IPS-NIHi7 (cell line): Measurements from ENCODE around the gene PPIC.

Experiments
- DNase-seq: peaks from one replicate; pipeline ENCODE4 v3.0.0; 2012; ENCODE audit warnings: mixed read lengths; ENCODE audit errors: extremely low spot score

PPIC gene

DNA sequence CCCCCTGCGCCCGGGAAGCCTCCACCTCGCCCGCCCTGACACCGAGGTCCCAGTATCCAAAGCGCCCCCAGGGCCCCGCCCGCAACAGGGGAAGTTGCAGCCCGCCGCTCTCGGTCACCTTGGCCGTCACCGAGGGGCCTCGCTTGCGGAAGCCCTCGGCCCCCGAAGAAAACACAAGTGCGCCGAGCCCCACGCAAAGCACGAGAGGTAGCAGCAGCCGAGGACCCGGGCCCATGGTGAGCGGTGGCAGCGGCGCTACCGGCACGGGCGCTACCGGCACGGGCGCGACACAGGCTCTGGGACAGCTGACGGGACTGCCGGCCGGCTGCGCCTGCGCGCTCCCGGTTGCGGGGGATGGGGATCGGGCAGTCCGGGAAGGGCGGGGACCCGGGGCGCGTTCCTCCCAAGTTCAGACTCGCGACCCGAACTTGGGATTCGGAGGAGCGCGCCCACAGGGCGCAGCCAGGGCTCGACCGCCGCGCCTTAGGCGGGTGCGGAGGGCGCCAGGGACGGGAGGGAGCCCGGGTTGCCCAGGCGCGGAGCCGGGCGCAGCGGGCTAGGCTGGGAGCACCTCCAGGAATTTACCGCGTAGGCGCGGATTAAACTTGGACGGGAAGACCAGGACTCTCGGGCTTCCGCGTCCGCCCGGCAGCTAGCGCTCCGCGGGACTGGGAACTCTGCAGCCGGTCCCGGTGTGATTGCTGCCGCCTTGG is at the start of gene PPIC:
PPIC (minus strand) TSS at position 335 of the 713 bp plus-strand sequence; CDS start at position 235, 100 bp downstream.
- peak; percentile 90 for DNase-seq

- DNase-seq = no peak
Observed at GRCh38 chr5:123085638-123086286, 49.2 kb upstream of the PPIC start.

DNA sequence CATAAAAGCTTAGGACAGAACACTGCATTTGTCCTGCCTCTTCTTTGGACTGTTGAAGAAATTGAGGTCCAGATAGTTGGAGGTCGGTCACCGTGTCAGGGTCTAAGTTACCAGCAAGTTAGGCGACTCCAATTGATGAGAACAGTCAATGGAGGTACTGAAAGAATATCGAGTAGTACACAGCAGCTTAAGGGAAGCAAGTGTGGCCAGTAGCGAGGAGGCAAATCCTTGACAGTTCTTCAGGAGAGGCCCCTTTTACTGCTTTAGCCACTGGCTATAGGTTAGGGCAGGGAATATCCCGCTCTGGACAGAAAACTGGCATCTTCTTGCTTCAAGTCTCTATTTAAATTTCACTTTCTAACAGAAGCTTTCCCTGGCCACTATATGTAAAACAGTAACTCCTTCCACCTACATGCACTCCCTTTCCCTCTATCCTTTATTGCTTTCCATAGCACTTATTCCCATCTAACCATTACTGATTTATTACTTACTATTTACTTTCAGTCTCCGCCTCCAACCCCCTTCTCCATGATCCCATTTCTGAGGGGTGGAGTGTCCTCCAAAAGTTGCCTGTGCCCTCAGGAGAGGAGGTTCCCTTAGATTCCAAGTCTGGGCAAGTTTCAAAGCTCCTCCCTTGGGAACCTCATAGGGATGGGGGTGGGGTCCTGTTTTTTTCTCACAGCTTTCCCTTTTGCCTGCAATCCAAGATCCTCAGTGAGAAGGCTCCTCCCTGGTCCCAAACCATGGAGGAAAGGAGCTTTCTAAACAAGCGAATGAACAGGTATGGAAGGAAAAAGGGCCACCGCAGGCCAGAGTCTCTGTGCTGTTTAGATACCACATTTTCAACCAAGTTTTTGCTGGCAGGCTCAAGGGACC is 48.4 kb upstream of the PPIC start:
- no peak for DNase-seq

DNA sequence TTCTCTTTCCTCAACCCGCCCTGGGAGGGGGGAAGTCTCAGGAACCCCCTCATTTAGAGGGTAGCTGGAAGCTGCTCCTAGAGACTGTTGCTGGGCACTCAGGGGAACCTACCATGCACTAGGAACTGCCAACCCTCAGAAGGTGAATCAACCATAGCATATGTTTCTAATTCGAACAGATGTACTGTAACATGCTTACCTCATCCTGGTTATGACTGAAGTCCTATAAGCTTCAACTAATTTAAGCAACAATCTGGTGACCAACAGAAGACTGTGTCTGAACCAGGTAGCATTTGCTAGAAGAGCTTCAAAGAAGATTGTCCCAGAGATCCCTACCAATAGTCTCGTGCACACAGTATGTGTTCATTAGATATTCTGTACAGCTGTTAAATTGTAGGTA is 46.8 kb upstream of the PPIC start:
- no peak for DNase-seq

DNA sequence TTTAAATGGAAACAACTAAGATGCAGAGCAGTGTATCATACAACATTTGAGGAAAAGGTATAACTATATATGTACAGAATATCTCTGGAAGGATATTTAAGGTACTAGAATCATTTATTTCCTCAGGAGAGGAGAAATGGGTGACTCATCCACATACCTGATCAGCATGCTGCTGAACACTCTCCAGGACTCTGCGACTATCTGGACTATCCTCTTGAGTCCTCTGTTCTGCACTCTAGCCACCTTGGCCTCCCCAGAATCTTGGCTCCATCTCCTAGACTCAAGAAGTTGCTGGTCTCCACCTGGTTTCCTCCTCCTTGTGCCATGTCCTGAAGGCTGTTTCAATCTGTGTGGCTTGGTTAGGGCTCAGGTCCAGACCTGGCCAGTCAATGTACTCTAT is 43.7 kb upstream of the PPIC start:
- DNase-seq = no peak

DNA sequence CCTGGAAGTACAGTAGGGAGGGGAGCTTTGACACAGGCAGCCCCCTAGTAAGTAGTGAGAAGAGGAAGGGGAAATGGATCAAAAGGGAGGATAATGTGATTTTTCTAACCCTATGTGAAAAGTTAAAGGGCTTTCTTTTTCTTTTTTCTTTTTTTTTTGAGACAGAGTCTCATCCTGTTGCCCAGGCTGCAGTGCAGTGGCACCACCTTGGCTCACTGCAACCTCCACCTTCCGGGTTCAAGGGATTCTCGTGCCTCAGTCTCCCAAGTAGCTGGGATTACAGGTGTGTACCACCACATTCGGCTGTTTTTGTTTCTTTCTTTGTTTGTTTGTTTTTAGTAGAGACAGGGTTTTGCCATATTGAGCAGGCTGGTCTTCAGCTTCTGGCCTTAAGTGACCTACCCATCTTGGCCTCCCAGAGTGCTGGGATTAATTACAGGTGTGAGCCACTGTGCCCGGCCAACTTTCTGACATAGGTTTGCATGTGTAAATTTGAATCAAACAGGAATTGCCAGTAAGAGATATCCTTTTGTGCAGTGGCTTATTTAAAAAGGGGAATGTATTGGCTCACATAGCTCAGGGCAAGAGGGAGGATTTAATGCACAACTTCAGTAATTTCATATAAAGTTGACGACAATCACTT is 39.1 kb upstream of the PPIC start:
- no peak for DNase-seq

GRCh38 chr5:123068368-123068938 is 31.9 kb upstream of the PPIC start:
- DNase-seq = no peak

DNA sequence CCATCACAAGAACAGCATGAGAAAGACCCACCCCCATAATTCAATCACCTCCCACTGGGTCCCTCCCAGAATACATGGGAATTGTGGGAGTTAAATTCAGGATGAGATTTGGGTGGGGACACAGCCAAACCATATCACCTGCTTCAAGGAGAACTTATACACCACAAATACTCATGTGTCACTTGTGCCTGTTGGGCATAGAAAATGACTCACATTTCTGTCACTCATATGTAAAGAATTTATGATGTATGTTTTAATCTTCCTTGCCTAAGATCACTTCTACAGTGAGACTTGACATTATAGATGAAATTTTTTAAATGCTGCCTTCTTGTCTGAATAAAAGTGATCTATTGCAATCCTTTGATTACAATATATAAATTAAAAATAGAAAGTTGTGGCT is 29.5 kb upstream of the PPIC start:
- no peak for DNase-seq

GRCh38 chr5:123059455-123059854 is 22.9 kb upstream of the PPIC start:
- DNase-seq = no peak

GRCh38 chr5:123051206-123051605 is 14.7 kb upstream of the PPIC start:
- DNase-seq = no peak

GRCh38 chr5:123047706-123048105 is 11.2 kb upstream of the PPIC start:
- no peak for DNase-seq

DNA sequence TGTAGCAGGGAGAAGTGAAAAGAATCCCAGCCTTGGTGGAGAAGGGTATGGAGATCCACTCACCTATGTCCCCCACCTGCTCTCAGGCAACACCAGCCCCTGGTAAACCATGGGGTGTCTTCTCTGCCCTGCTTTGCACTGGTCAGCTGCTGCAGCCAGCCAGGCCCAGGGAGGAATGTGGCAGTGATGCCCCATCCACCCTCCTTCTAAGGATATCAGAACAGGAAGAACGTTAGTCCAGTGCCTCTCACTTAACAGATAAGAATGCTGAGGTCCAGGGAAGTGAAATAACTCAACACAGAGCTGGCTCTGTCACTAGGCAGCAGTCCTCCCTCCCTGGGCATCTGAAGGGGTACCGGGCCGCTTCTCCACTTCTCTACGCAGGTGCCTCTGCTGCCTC is 9.7 kb upstream of the PPIC start:
- DNase-seq = no peak

DNA sequence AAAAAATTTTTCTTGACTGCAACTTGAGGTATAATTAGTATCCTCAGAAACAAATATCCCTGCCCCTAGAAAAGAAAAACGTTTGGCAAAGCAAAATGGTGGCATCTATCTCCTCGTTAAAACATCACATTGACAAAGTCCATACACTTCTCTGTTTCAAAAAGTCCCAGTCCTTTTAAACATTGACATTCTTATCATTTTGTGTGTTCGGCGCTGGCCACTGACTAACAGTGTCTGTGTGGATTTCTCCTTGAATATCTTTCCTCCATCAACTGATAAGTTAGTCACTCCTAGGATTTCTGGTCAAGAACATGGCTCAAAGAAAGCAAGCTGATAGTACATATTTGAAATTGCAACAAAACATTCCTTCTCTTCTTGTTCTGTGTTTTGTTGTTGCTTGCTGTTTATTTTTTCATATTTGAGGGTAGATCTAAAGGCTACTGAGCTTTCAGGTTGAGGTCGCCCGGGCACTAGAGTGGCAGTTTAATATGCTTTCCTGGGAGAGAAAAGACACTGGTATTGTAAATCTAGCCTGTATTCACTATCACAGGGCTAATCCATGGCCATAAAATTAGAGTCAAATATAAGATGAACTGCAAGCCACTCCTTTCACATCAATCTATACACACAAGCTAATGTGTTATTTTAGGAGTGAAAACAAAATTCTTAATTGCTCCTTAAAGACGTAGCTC is 8.5 kb upstream of the PPIC start:
- DNase-seq = no peak

DNA sequence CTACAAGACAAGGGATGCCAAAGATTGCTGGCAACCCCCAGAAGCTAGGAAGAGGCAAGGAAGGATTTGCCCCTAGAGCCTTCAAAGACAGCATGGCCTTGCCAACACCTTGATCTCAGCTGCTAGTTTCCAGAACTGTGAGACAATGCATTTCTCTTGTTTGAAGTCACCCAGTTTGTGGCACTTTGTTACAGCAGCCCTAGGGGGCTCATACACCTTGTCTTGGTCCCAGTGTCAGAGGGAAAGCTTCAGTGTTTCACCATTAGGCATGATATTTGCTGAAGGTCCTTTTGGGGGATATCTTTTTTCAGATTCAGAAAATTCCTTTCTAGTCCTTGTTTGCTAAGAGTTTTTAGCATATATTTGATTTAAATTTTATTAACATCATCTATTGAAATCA is 3.1 kb upstream of the PPIC start:
- no peak for DNase-seq

GRCh38 chr5:123037104-123037418 is 536 bp upstream of the PPIC start:
- no peak for DNase-seq

DNA sequence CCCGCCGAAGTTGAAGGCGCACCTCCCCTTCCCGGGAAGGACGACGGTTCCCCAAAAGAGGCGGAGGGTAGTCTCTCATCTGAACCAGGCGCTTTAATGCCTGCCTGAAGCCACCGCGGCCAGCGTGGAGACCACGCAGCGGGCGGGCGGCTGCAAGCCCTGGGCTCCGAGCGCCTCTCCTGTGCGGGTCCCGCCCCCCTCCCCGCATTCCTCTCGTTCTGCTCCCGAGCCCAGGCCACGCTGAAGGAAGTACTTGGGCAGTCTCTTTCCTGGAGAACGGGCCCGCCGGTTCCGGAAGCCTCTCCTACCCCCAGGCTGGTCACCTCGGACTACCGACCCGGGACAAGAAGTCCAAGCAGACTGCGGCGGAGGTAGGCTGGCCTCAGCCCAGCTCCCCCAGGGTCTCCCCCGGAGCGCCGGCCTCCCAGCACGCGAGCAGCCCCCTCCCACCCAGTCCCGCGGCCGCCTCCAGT is 571 bp downstream of the PPIC start:
- peak; percentile 67 for DNase-seq

DNA sequence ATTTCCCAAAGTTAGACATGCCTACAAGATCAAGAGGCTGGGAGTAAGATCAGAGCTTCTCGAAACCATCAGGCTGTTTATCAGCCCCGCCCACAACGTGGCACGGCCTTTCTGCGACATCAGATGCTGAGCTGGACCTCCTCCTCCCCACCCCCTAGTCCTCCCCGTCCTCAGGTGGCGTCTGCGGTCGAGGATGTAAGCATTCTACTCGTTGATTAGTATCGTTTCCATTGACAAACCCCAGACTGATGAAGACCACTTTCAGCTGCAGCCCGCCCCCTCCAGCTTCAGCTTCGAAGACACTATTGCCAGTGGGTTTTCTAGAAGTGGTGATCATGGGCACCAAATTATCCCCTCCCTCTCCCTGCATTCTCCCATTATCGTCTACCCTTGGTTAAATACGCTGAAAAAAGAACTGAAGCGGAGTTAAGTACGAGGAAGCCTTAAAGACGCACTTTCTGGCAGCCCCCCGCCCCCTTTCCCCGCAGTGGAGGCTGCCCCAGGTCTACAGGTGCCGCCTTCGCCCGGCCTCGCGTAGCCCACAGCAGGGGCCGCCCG is 1.1 kb downstream of the PPIC start:
- peak; percentile 76 for DNase-seq

DNA sequence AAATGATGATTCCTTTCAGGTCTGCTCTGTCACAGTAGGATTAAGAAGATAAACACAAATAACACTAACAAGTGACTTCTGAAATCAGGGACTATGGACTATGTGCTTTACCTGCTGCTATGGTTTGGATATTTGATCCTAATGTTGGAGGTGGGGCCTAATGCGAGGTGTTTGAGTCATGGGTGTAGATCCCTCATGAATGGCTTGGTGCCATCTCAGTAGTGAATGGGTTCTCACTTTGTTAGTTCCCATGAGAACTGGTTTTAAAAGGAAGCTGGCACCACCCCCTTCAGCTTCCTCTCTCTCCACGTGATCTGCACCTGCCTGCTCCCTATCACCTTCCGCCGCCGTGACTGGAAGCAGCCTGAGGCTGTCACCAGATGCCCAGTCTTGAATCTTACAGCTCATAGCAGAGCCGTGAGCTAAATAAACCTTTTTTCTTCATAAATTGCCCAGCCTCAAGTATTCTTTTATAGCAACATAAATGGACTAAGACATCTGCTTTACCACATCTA is 3.3 kb downstream of the PPIC start:
- no peak for DNase-seq

DNA sequence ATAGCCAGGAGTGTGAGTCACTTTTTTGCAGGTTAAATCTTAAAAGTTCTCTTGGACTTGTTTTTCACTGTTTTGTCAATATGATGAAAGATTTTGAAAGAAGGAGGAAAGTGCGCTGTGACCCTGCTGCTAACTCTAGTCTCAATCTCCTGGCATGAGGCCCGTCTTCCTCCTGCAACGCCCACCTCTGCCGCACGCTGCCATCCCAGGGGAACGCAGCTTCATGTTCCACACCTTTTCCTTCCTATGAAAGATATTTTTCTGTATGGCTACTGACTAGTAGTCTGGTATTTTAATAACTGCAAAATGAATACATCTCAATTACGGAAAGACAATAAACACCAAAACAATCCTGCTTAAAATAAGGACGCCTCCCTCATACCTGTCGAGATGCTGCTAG is 8.3 kb downstream of the PPIC start:
- DNase-seq = no peak

DNA sequence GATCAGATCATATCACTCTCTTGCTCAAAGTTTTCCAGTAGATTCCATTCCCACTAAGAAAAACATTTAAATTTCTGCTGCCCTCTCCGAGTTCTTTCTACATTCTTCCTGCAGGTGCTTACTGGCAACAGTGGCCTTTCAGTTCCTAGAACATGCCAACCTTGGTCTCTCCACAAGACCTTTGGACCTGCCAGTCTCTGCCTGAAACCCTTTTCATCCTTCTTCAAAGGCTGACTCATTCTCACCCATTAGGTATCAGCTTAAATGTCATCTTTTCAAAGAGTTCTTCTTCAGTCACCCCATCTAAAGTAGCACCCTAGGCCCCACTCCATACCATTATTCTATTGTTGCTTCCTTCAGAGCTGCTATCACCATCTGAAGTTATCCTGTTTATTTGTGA is 21.8 kb downstream of the PPIC start:
- no peak for DNase-seq

DNA sequence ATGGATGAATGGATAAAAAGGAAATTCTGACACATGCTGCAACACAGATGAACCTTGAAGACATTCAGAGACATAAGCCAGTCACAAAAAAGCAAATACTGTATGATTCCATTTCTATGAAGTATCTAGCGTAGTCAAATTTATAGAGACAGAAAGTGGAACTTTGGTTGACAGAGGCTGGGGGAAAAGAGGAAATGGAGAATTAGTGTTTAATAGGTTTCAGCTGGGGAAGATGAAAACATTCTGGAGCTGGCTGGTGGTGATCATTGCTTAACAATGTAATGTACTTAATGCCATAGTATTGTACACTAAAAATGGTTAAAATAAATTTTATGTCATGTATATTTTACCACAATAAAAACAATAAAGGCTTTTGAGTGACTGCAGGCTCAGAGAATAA is 24.2 kb downstream of the PPIC start:
- no peak for DNase-seq
